IMR-90 (cell line): ENCODE measurements around the gene PTPRN2. TPM values are rescaled to one million over a fixed set of nuclear protein-coding genes. Genes with fewer than 3 reads are reported as not detected.

Experiments
- ATAC-seq: fragments of 200-7000 bp; cut with Tn5 transposase; 2 replicates; pipeline ENCODE4 v1.9.1; 2020; ENCODE audit warnings: low read depth, mild to moderate bottlenecking, moderate library complexity
- BruUV-seq: library from RNA; stranded (reverse); fragments of 400-500 nt; replicated peaks from 2 replicates; lab custom pipeline; 2021; lab: Mats Ljungman, UMichigan
- CTCF ChIA-PET: fragments of 300-600 bp; formaldehyde crosslinking; extraction: SDS; loops from one replicate; lab custom pipeline; 2021; ENCODE audit warnings: antibody characterized with exemption; lab: Yijun Ruan, JAX
- POLR2A ChIA-PET: fragments of 300-600 bp; sonication (Branson Sonifier 250); formaldehyde crosslinking; loops from one replicate; lab custom pipeline; 2022; ENCODE audit warnings: antibody characterized with exemption; ENCODE audit not compliant: unreplicated experiment; lab: Charles Lee
- DNase-seq: peaks from one replicate; pipeline ENCODE4 v3.0.0; 2013
- H2AFZ ChIP-seq: replicated peaks from 2 replicates; pipeline ENCODE3; 2013; ENCODE audit warnings: low read length, mild to moderate bottlenecking; ENCODE audit not compliant: poor library complexity
- H2AK5ac ChIP-seq: 2 replicates; pipeline ENCODE4 v1.6.1; 2013; ENCODE audit warnings: low read depth, low read length, inconsistent platforms
- H2AK9ac ChIP-seq: replicated peaks from 2 replicates; pipeline ENCODE3; 2013; ENCODE audit warnings: mild to moderate bottlenecking, low read depth, low read length, moderate library complexity; ENCODE audit not compliant: poor library complexity
- H2BK120ac ChIP-seq: 2 replicates; pipeline ENCODE4 v1.6.1; 2013; ENCODE audit warnings: low read depth, low read length, inconsistent platforms
- H2BK15ac ChIP-seq: 3 replicates; pipeline ENCODE4 v1.6.1; 2013; ENCODE audit warnings: low read depth, low read length, inconsistent platforms
- H2BK20ac ChIP-seq: 2 replicates; pipeline ENCODE4 v1.6.1; 2013; ENCODE audit warnings: low read depth, mild to moderate bottlenecking, inconsistent platforms, low read length, moderate library complexity
- H2BK5ac ChIP-seq: 2 replicates; pipeline ENCODE4 v1.6.1; 2013; ENCODE audit warnings: mild to moderate bottlenecking, low read depth, low read length, inconsistent platforms; ENCODE audit not compliant: poor library complexity, severe bottlenecking
- H3K14ac ChIP-seq: replicated peaks from 2 replicates; pipeline ENCODE4 v1.6.1; 2013; ENCODE audit warnings: low read depth, low read length, inconsistent platforms
- H3K18ac ChIP-seq: 2 replicates; pipeline ENCODE4 v1.6.1; 2013; ENCODE audit warnings: low read depth, low read length, control low read depth
- H3K23ac ChIP-seq: 2 replicates; pipeline ENCODE4 v1.6.1; 2013; ENCODE audit warnings: low read depth, low read length, inconsistent platforms
- H3K27ac ChIP-seq: 2 replicates; pipeline ENCODE4 v1.5.1; 2013; ENCODE audit warnings: mild to moderate bottlenecking, control low read depth, low read length; ENCODE audit not compliant: insufficient read depth
- H3K27me3 ChIP-seq: 2 replicates; pipeline ENCODE4 v1.6.1; 2013; ENCODE audit warnings: low read length; ENCODE audit not compliant: control insufficient read depth, insufficient read depth
- H3K36me3 ChIP-seq: 2 replicates; pipeline ENCODE4 v1.6.1; 2013; ENCODE audit warnings: low read length, mixed read lengths; ENCODE audit not compliant: control insufficient read depth, insufficient read depth
- H3K4ac ChIP-seq: 2 replicates; pipeline ENCODE4 v1.6.1; 2013; ENCODE audit warnings: low read depth, low read length, inconsistent platforms
- H3K4me1 ChIP-seq: 2 replicates; pipeline ENCODE4 v1.6.1; 2013; ENCODE audit warnings: low read length, mixed read lengths; ENCODE audit not compliant: control insufficient read depth, insufficient read depth
- H3K4me2 ChIP-seq: 2 replicates; pipeline ENCODE4 v1.6.1; 2013; ENCODE audit warnings: low read depth, mild to moderate bottlenecking, control low read depth, low read length, moderate library complexity
- H3K4me3 ChIP-seq: 2 replicates; pipeline ENCODE4 v1.5.1; 2013; ENCODE audit warnings: low read depth, mild to moderate bottlenecking, control low read depth, low read length, moderate library complexity; ENCODE audit not compliant: insufficient read depth
- H3K56ac ChIP-seq: 2 replicates; pipeline ENCODE4 v1.6.1; 2013; ENCODE audit warnings: low read length, inconsistent platforms; ENCODE audit not compliant: insufficient read depth; ENCODE audit errors: extremely low read depth
- H3K79me1 ChIP-seq, 2 experiments: 2 replicates each; pipeline ENCODE4 v1.6.1; 2013; ENCODE audit warnings: low read length in 2 of 2, inconsistent platforms in 1 of 2, low read depth in 1 of 2
- H3K9ac ChIP-seq: 2 replicates; pipeline ENCODE4 v1.6.1; 2013; ENCODE audit warnings: low read depth, low read length, control low read depth
- H3K9me1 ChIP-seq: 2 replicates; pipeline ENCODE4 v1.6.1; 2013; ENCODE audit warnings: low read length, inconsistent platforms; ENCODE audit not compliant: insufficient read depth
- H3K9me3 ChIP-seq: 2 replicates; pipeline ENCODE4 v1.6.1; 2013; ENCODE audit warnings: low read length; ENCODE audit not compliant: control insufficient read depth, insufficient read depth
- H4K20me1 ChIP-seq: 2 replicates; pipeline ENCODE4 v1.6.1; 2013; ENCODE audit warnings: low read length, inconsistent platforms; ENCODE audit not compliant: insufficient read depth
- H4K5ac ChIP-seq: 2 replicates; pipeline ENCODE4 v1.6.1; 2013; ENCODE audit warnings: mild to moderate bottlenecking, low read depth, low read length, control low read depth
- H4K8ac ChIP-seq, 2 experiments: 2 replicates each; pipeline ENCODE4 v1.6.1; 2013; ENCODE audit warnings: low read depth in 2 of 2, low read length in 2 of 2, control low read depth in 1 of 2, inconsistent platforms in 1 of 2
- H4K91ac ChIP-seq: 2 replicates; pipeline ENCODE4 v1.6.1; 2013; ENCODE audit warnings: low read depth, low read length, inconsistent platforms; ENCODE audit not compliant: insufficient read depth
- BHLHE40 ChIP-seq: fragments of 150-350 bp; IDR thresholded peaks from 2 replicates; pipeline ENCODE4 v1.6.1; 2016; ENCODE audit warnings: mild to moderate bottlenecking, low read depth, low read length
- CHD1 ChIP-seq: IDR thresholded peaks from 2 replicates; pipeline ENCODE4 v1.6.1; 2012; ENCODE audit warnings: low read depth, low read length, improper control_type of control experiment
- ELK1 ChIP-seq: fragments of 150-350 bp; IDR thresholded peaks from 2 replicates; pipeline ENCODE4 v1.6.1; 2016; ENCODE audit warnings: low read depth, mild to moderate bottlenecking, low read length, moderate library complexity, borderline replicate concordance
- MAZ ChIP-seq: IDR thresholded peaks from 2 replicates; pipeline ENCODE4 v1.6.1; 2012; ENCODE audit warnings: low read depth, mild to moderate bottlenecking, low read length, improper control_type of control experiment, moderate library complexity, borderline replicate concordance
- MXI1 ChIP-seq: IDR thresholded peaks from 2 replicates; pipeline ENCODE4 v1.6.1; 2012; ENCODE audit warnings: low read depth, mild to moderate bottlenecking, low read length, moderate library complexity, borderline replicate concordance
- NFE2L2 ChIP-seq: fragments of 150-350 bp; IDR thresholded peaks from 2 replicates; pipeline ENCODE4 v1.6.1; 2016; ENCODE audit warnings: low read depth, mild to moderate bottlenecking, low read length
- RAD21 ChIP-seq: IDR thresholded peaks from 2 replicates; pipeline ENCODE4 v1.6.1; 2012; ENCODE audit warnings: low read length, improper control_type of control experiment
- SMC3 ChIP-seq: fragments of 150-350 bp; IDR thresholded peaks from 2 replicates; pipeline ENCODE4 v1.6.1; 2016; ENCODE audit warnings: low read depth, mild to moderate bottlenecking, antibody characterized with exemption, low read length, moderate library complexity
- WGBS, 2 experiments: methylation state at CpG; one replicate each; pipeline versions ENCODE4 v1.1.5 to v1.1.7; 2013; ENCODE audit warnings: missing lambda C conversion rate in 2 of 2; ENCODE audit not compliant: insufficient read length in 1 of 2; ENCODE audit errors: extremely low coverage in 2 of 2; 5-methylcytosine and 5-hydroxymethylcytosine counted together
- dilution Hi-C: fragments of 300-500 bp; cut with HindIII; formaldehyde crosslinking; loops from one replicate; pipeline ENCODE4 v1.14.3; 2018; ENCODE audit warnings: low sequenced_read_pairs; ENCODE audit not compliant: unreplicated experiment
- in situ Hi-C: fragments of 300-500 bp; cut with MboI; formaldehyde crosslinking; loops from 3 replicates; pipeline ENCODE4 v1.14.3; 2019; ENCODE audit warnings: low sequenced_read_pairs, inconsistent platforms, mixed read lengths
- intact Hi-C: fragments of 100-400 bp; cut with micrococcal nuclease; formaldehyde crosslinking; loops from 2 replicates; pipeline ENCODE4 v1.10.0; 2022
- polyA plus RNA-seq, 3 experiments: library from polyadenylated mRNA; depleted of rRNA; stranded (reverse); fragments of >200 nt; gene quantifications; 2 replicates each; pipeline ENCODE4 v1.2.3, GENCODE V29; 2012; ENCODE audit warnings: low replicate concordance in 1 of 3
- total RNA-seq: library from RNA; depleted of rRNA; stranded (reverse); fragments of >200 nt; gene quantifications from 2 replicates; pipeline ENCODE4 v1.2.3, GENCODE V29; 2012
- TF ChIP-seq, protein P1 (sequence below): fragments of 150-350 bp; IDR thresholded peaks from 2 replicates; pipeline ENCODE4 v1.6.1; 2017; ENCODE audit warnings: mild to moderate bottlenecking, antibody characterized with exemption, low read length, low read depth

Gene PTPRN2
- total and polyA plus RNA-seq, 2 of the 4 experiments (the other 2 are of a cell fraction), result 0.03 TPM; not detected in 1

DNA sequence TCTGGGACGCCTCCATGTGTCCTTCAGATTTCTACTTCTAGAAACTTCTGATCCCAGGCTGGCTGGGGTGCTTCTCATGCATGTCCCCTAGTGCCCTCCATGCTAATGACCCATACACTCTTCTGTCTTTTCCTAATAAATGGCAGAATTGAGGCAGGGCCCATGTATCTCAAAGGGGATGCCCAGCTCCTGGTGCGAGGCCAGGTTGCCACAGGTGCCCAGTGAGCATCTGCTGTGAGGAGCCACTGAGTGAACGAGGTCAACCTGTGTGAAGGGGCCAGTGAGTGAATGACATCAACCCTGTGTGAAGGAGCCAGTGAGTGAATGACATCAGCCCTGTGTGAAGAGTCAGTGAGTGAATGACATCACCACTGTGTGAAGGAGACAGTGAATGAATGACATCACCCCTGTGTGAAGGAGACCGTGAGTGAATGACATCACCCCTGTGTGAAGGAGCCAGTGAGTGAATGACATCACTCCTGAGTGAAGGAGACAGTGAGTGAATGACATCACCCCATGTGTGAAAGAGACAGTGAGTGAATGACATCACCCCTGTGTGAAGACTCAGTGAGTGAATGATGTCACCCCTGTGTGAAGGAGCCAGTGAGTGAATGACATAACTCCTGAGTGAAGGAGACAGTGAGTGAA is 478.9 kb downstream of the PTPRN2 start:
- intact Hi-C loops (no loop called here), dilution Hi-C loops (no loop called here), in situ Hi-C loops (no loop called here)
- Histone ChIP-seq H2AK9ac (no peak overlapping the region), H3K23ac (no peak overlapping the region), H3K4ac (no peak overlapping the region), H2BK20ac (no peak overlapping the region), H4K5ac (no peak overlapping the region), H2BK15ac (no peak overlapping the region), H3K56ac (no peak overlapping the region), H3K18ac (no peak overlapping the region), H3K4me1 (no peaks in the 10 kb centered on the region), H3K9ac (no peak overlapping the region), H2AFZ (no peak overlapping the region), H3K27ac (no peak overlapping the region), H3K4me3 (no peak overlapping the region), H4K20me1 (no peaks in the 10 kb centered on the region), H3K36me3 (no peaks in the 10 kb centered on the region), H3K9me1 (no peaks in the 10 kb centered on the region), H3K27me3 (no peaks in the 10 kb centered on the region), H2BK5ac (no peak overlapping the region), H4K91ac (no peak overlapping the region), H3K4me2 (no peak overlapping the region), H3K14ac (no peak overlapping the region), H2AK5ac (no peak overlapping the region), H4K8ac (no peak overlapping the region), H3K9me3 (peaks cover 72% of the 10 kb centered on the region), H2BK120ac (no peak overlapping the region), H3K79me1 (no peaks in the 10 kb centered on the region)
- ATAC-seq, result no peak
- ChIA-PET POLR2A (no interaction called here), CTCF (no interaction called here)
- BruUV-seq, result no TSS peak
- DNase-seq, result no peak
- no peak for TF ChIP-seq BHLHE40
- TF ChIP-seq, protein P1, sequence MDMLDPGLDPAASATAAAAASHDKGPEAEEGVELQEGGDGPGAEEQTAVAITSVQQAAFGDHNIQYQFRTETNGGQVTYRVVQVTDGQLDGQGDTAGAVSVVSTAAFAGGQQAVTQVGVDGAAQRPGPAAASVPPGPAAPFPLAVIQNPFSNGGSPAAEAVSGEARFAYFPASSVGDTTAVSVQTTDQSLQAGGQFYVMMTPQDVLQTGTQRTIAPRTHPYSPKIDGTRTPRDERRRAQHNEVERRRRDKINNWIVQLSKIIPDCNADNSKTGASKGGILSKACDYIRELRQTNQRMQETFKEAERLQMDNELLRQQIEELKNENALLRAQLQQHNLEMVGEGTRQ, result no peak
- no peak for TF ChIP-seq MXI1
- no peak for TF ChIP-seq CHD1
- TF ChIP-seq SMC3, result no peak
- TF ChIP-seq RAD21, result no peak
- TF ChIP-seq NFE2L2, result no peak
- no peak for TF ChIP-seq MAZ
- no peak for TF ChIP-seq ELK1
- WGBS, 2 experiments, result 10% methylated on average over 1 of the region's 4 CpGs; no CpG with 5 or more reads in 1 of the 2 experiments
